Mesothelial cell of epicardium (in vitro differentiated cells): ENCODE measurements around the gene SMARCB1. TPM values are rescaled to one million over a fixed set of nuclear protein-coding genes. Genes with fewer than 3 reads are reported as not detected.
A peak's percentile ranks its signal among the peaks of the same experiment; 100 is the strongest.

Experiments used
- DNase-seq, 2 experiments: peaks; one replicate each; pipeline ENCODE4 v3.0.0; 2021; ENCODE audit warnings: low spot score in 2 of 2; ENCODE audit not compliant: unreplicated experiment in 2 of 2
- H3K27ac Mint-ChIP-seq: 2 replicates; pipeline ENCODE4 v1.8.0; 2021; ENCODE audit warnings: mixed read lengths
- H3K27me3 Mint-ChIP-seq: 2 replicates; pipeline ENCODE4 v1.8.0; 2021; ENCODE audit warnings: low read depth, mixed read lengths
- H3K36me3 Mint-ChIP-seq: 2 replicates; pipeline ENCODE4 v1.8.0; 2021; ENCODE audit warnings: mixed read lengths
- H3K4me1 Mint-ChIP-seq: 2 replicates; pipeline ENCODE4 v1.8.0; 2021; ENCODE audit warnings: mixed read lengths
- H3K4me3 Mint-ChIP-seq: 2 replicates; pipeline ENCODE4 v1.8.0; 2021; ENCODE audit warnings: mild to moderate bottlenecking, moderate library complexity, mixed read lengths
- H3K9me3 Mint-ChIP-seq: 2 replicates; pipeline ENCODE4 v1.8.0; 2021; ENCODE audit warnings: mixed read lengths
- CTCF ChIP-seq: fragments of 200-600 bp; sonication (generic); IDR thresholded peaks from one replicate; pipeline ENCODE4 v1.5.0; 2021; ENCODE audit warnings: antibody characterized with exemption; ENCODE audit not compliant: unreplicated experiment
- total RNA-seq: library from RNA; stranded (reverse); gene quantifications from 3 replicates; pipeline ENCODE4 v1.2.1, GENCODE V29; 2021

The SMARCB1 gene
- 182 to 192 TPM (median 184 TPM) in 3 replicates for total RNA-seq

GRCh38 chr22:23786752-23787599, at the start of gene SMARCB1:
Gene SMARCB1 (plus strand): TSS chr22:23786966. CDS start chr22:23787170, 204 bp downstream.
- Mint-ChIP-seq H3K4me3 (peak within 1 kb of the TSS; percentile 80), H3K27ac (peak within 1 kb of the TSS; percentile 97), H3K4me1 (peaks cover 37% of the 10 kb centered on the region), H3K9me3 (no peaks in the 10 kb centered on the region), H3K27me3 (no peaks in the 10 kb centered on the region), H3K36me3 (peaks cover 2% of the 10 kb centered on the region)
- no peak for TF ChIP-seq CTCF
- peak; percentile 84 to 90 for DNase-seq

DNA sequence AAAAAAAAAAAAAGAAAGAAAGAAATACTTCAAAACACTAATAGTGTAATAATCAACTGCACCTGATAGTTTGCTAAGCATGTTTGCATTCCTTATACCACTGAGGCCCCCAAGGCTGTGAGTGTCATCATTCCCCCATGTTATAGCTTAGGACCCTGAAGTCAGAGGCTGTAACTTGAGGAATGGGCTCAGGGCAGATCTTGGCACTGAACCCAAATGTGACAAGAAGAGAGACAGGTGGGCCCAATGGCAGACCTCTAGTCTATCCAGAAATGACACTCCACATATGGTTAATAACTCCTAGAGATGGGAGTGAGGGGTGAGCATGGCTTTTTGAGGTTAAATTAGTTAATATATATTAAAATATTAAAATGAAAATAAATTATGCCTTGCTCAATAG, 49.1 kb upstream of the SMARCB1 start:
- Mint-ChIP-seq H3K27me3 (no peaks in the 10 kb centered on the region), H3K9me3 (no peaks in the 10 kb centered on the region), H3K27ac (no peak overlapping the region), H3K4me3 (no peak overlapping the region), H3K4me1 (no peaks in the 10 kb centered on the region), H3K36me3 (peaks cover 10% of the 10 kb centered on the region)
- no peak for DNase-seq
- no peak for TF ChIP-seq CTCF

DNA sequence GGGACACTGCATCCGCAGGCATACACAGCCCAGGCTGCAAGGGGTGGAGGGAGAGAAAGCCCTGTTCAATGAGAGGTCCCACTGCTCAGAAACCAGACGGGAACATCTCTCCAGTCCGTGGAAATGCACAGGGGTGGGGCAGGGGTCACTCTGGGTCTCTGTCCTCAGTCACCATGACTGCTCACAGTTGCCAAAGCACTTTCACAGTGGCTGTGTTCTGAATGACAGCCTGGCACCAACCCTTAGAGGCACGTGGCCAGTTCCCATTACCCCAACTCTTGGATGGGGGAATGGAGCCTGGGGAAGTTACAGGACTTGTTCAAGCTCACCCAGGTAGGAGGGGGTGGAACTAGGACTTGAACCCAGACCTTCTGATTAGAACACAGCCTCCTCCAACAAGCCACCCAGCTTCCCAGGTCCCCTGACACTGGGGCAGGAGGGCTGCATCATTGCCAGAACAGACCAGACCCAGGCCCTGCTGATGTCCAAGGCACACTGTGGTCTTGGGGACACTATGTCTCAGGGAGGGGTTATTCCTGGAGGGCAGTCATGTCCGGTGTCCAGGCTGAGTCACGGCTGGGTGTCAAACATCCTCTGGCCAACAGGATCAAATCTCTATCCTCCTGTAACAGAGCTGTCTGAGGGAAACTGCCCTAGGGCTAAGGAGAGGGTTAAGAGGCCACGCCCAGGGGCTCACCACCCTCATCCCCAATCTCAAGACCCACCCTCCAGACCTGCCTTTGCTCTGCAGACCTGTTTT, 44.1 kb upstream of the SMARCB1 start:
- H3K27me3 Mint-ChIP-seq = no peaks in the 10 kb centered on the region
- no peak overlapping the region for H3K4me3 Mint-ChIP-seq
- no peaks in the 10 kb centered on the region for H3K4me1 Mint-ChIP-seq
- peaks cover 39% of the 10 kb centered on the region for H3K36me3 Mint-ChIP-seq
- H3K9me3 Mint-ChIP-seq = peaks cover 12% of the 10 kb centered on the region
- TF ChIP-seq CTCF = no peak
- DNase-seq = no peak
- H3K27ac Mint-ChIP-seq = no peak overlapping the region

DNA sequence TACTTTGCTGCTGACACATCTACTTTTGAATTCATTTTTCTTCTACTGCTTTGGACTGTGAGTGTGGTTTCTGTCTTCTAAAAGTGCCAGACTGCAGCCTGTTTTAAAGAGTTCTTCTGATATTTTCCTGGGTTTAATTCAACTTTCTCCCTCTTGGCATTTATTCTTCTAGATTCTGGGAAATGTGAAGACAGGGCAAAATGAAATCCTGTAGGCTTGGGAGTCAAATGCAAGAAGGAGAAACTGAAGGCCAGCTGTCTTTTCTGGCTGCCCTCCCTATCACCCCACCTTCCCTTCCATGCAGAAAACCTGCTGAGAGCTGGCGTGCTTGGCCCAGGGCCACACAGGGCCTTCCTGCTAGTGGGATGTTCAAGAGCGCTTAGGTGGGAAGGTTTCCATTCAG, 43.5 kb upstream of the SMARCB1 start:
- H3K27ac Mint-ChIP-seq = no peak overlapping the region

GRCh38 chr22:23744001-23744400, 42.8 kb upstream of the SMARCB1 start:
- Mint-ChIP-seq H3K27ac (no peak overlapping the region), H3K9me3 (peaks cover 12% of the 10 kb centered on the region), H3K4me3 (no peak overlapping the region), H3K27me3 (no peaks in the 10 kb centered on the region), H3K4me1 (no peaks in the 10 kb centered on the region), H3K36me3 (peaks cover 35% of the 10 kb centered on the region)
- DNase-seq = no peak
- TF ChIP-seq CTCF = no peak

More for the DNA sequence above, 43.5 kb upstream of the SMARCB1 start:
- no peak for TF ChIP-seq CTCF
- H3K4me3 Mint-ChIP-seq = no peak overlapping the region
- H3K4me1 Mint-ChIP-seq = no peaks in the 10 kb centered on the region
- H3K27me3 Mint-ChIP-seq = no peaks in the 10 kb centered on the region
- peaks cover 12% of the 10 kb centered on the region for H3K9me3 Mint-ChIP-seq
- peaks cover 39% of the 10 kb centered on the region for H3K36me3 Mint-ChIP-seq
- no peak for DNase-seq
